ENCODE results near the gene TTYH1.

DNA sequence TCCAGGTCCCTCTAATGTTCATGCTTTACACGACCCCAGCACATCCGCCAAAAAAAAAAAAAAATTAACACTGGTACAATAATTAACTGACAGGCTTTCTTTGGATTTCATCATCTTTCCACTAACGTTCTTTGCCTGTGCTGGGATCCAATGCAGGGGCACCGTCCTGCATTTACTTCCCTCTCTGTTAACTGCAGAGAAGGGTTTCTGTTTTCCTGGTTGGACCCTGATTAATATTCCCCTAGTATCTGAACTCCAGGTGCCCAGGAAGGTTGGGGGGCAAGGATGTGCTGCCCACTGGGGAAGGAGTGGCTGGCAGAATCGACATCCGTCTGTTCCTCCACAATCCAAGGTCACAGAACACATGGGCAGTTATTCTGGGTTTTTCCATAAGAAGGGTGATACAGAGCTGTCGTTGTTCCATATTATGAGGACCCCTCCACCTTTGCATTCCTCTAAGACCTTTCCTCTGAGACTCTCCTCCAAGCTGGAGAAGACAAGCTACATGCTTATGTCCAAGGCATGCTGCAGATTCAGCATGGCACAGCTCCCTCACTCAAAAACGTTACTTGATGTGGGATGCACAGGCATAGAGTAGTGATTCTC is 46.1 kb upstream of the TTYH1 start:
- TF ChIP-seq POLR2A (IDR thresholded peaks at IDR 0.05; ENCODE audit: low read length): no peak
- no peak for TF ChIP-seq GATA1 (IDR thresholded peaks at IDR 0.05; ENCODE audit: low read depth, low read length)

All from erythroblast (primary cell).